HepG2 (cell line): ENCODE measurements around the gene NKPD1. TPM values are rescaled to one million over a fixed set of nuclear protein-coding genes. Genes with fewer than 3 reads are reported as not detected.

Source experiments
- ATAC-seq: fragments of 200-7000 bp; cut with Tn5 transposase; 3 replicates; pipeline ENCODE4 v1.9.1; 2020; ENCODE audit warnings: mild to moderate bottlenecking, moderate library complexity
- BruUV-seq: library from RNA; stranded (reverse); fragments of 400-500 nt; replicated peaks from 2 replicates; lab custom pipeline; 2021; lab: Mats Ljungman, UMichigan
- CTCF ChIA-PET: fragments of 300-600 bp; formaldehyde crosslinking; extraction: SDS; loops from one replicate; lab custom pipeline; 2021; ENCODE audit warnings: low total read pairs, inconsistent platforms, low intra/inter-chr PET ratio; lab: Yijun Ruan, JAX
- POLR2A ChIA-PET: fragments of 350-600 bp; sonication (Branson Sonifier 250); formaldehyde crosslinking; loops from one replicate; lab custom pipeline; 2020; ENCODE audit warnings: antibody characterized with exemption, inconsistent platforms; lab: Yijun Ruan, JAX
- DNase-seq: peaks from one replicate; pipeline ENCODE4 v3.0.0-alpha.2; 2015; ENCODE audit warnings: low spot score
- FAIRE-seq: peaks from 3 replicates; lab custom pipeline; 2011; peaks lifted over from hg19 to GRCh38; lab: Jason Lieb, UNC
- H2AFZ ChIP-seq: one replicate; pipeline ENCODE4 v1.6.1; 2011; ENCODE audit warnings: low read length, inconsistent platforms
- H3K27ac ChIP-seq: fragments of 300-600 bp; 3 replicates; pipeline ENCODE4 v1.8.0; 2011; ENCODE audit warnings: mixed run types, mild to moderate bottlenecking, mixed read lengths, low read length, inconsistent platforms; ENCODE audit not compliant: insufficient read depth; ENCODE audit errors: extremely low read length
- H3K27me3 ChIP-seq, 2 experiments: fragments of 200-600 bp in 1 of 2; 2 replicates in 1 of 2; 3 replicates in 1 of 2; pipeline versions ENCODE4 v1.6.0 to v1.8.0; 2011; ENCODE audit warnings: low read length in 2 of 2, mild to moderate bottlenecking in 2 of 2, moderate library complexity in 2 of 2, inconsistent platforms in 1 of 2; ENCODE audit not compliant: insufficient read depth in 2 of 2, control insufficient read depth in 1 of 2
- H3K36me3 ChIP-seq, 2 experiments: fragments of 200-600 bp in 1 of 2; replicated peaks in 1 of 2; 2 replicates in 1 of 2; 3 replicates in 1 of 2; pipeline versions ENCODE4 v1.5.1 to v1.8.0; 2011; ENCODE audit warnings: low read length in 2 of 2, inconsistent platforms in 1 of 2; ENCODE audit not compliant: insufficient read depth in 2 of 2, control insufficient read depth in 1 of 2
- H3K4me1 ChIP-seq: 2 replicates; pipeline ENCODE4 v1.5.1; 2012; ENCODE audit warnings: low read length, inconsistent platforms; ENCODE audit not compliant: insufficient read depth
- H3K4me2 ChIP-seq: 2 replicates; pipeline ENCODE4 v1.6.0; 2011; ENCODE audit warnings: low read depth, low read length, inconsistent platforms
- H3K4me3 ChIP-seq, 3 experiments: fragments of 200-600 bp in 1 of 3; sonication (generic), shearing (Covaris generic) in 1 of 3; replicated peaks in 1 of 3; 2 replicates each; pipeline ENCODE4 v1.5.1; 2011 to 2016; ENCODE audit warnings: low read length in 3 of 3, inconsistent platforms in 2 of 3, low read depth in 2 of 3, mild to moderate bottlenecking in 2 of 3, control low read depth in 1 of 3, mixed read lengths in 1 of 3; ENCODE audit not compliant: insufficient read depth in 1 of 3
- H3K79me2 ChIP-seq: one replicate; pipeline ENCODE4 v1.6.1; 2011; ENCODE audit warnings: low read length, inconsistent platforms; ENCODE audit not compliant: insufficient read depth
- H3K9ac ChIP-seq: 2 replicates; pipeline ENCODE4 v1.6.0; 2011; ENCODE audit warnings: mild to moderate bottlenecking, low read depth, low read length, inconsistent platforms; ENCODE audit not compliant: insufficient read depth
- H3K9me3 ChIP-seq: 2 replicates; pipeline ENCODE4 v1.5.1; 2012; ENCODE audit warnings: mild to moderate bottlenecking, low read length
- H4K20me1 ChIP-seq: 2 replicates; pipeline ENCODE4 v1.6.0; 2011; ENCODE audit warnings: inconsistent platforms, mild to moderate bottlenecking, low read length, moderate library complexity; ENCODE audit not compliant: insufficient read depth
- ERF ChIP-seq: IDR thresholded peaks from 2 replicates; pipeline ENCODE4 v1.6.1; 2018; ENCODE audit warnings: missing biosample characterization, missing genetic modification reagents
- GATAD2A ChIP-seq: IDR thresholded peaks from 2 replicates; pipeline ENCODE4 v1.6.1; 2016
- HNRNPL ChIP-seq: fragments of 200-400 bp; formaldehyde crosslinking; IDR thresholded peaks from 2 replicates; pipeline ENCODE4 v1.6.1; 2017; ENCODE audit warnings: mild to moderate bottlenecking, low read depth, low read length
- HOXA3 ChIP-seq: sonication (generic); formaldehyde crosslinking; IDR thresholded peaks from 2 replicates; pipeline ENCODE4 v1.5.0; 2020; ENCODE audit warnings: missing genetic modification reagents
- NR2F6 ChIP-seq, 2 experiments: IDR thresholded peaks; 2 replicates each; pipeline ENCODE4 v1.6.1; 2016; ENCODE audit warnings: antibody characterized with exemption in 1 of 2, mild to moderate bottlenecking in 1 of 2
- SAP130 ChIP-seq: IDR thresholded peaks from 2 replicates; pipeline ENCODE4 v1.6.1; 2016; ENCODE audit warnings: low read depth
- SKI ChIP-seq: fragments of 450-650 bp; IDR thresholded peaks from one replicate; pipeline ENCODE4 v1.6.1; 2018; ENCODE audit warnings: mild to moderate bottlenecking; ENCODE audit not compliant: partially characterized antibody
- SMC3 ChIP-seq: IDR thresholded peaks from 2 replicates; pipeline ENCODE4 v1.6.1; 2011; ENCODE audit warnings: low read length, improper control_type of control experiment
- SP5 ChIP-seq: IDR thresholded peaks from 2 replicates; pipeline ENCODE4 v1.6.1; 2016; ENCODE audit warnings: low read depth, borderline replicate concordance
- TBX2 ChIP-seq: sonication (generic); formaldehyde crosslinking; IDR thresholded peaks from 2 replicates; pipeline ENCODE4 v1.5.0; 2020; ENCODE audit warnings: missing genetic modification reagents, mild to moderate bottlenecking, borderline replicate concordance
- ZEB1 ChIP-seq: IDR thresholded peaks from 2 replicates; pipeline ENCODE4 v1.6.1; 2012; ENCODE audit warnings: mild to moderate bottlenecking, low read depth, inconsistent platforms; ENCODE audit not compliant: insufficient replicate concordance
- ZNF230 ChIP-seq: sonication (generic); formaldehyde crosslinking; IDR thresholded peaks from 2 replicates; pipeline ENCODE4 v1.4.0; 2020; ENCODE audit warnings: mild to moderate bottlenecking, missing genetic modification reagents
- ZNF44 ChIP-seq: sonication (generic); formaldehyde crosslinking; IDR thresholded peaks from 2 replicates; pipeline ENCODE4 v1.5.1; 2020; ENCODE audit warnings: mild to moderate bottlenecking, missing genetic modification reagents
- ZNF564 ChIP-seq: sonication (generic); formaldehyde crosslinking; IDR thresholded peaks from 2 replicates; pipeline ENCODE4 v1.8.1; 2023; ENCODE audit warnings: mild to moderate bottlenecking, missing genetic modification reagents
- ZNF652 ChIP-seq: IDR thresholded peaks from 2 replicates; pipeline ENCODE4 v1.6.1; 2016; ENCODE audit warnings: low read depth, borderline replicate concordance
- WGBS: methylation state at CpG from one replicate; pipeline ENCODE4 v1.1.6; 2017; ENCODE audit warnings: low lambda C conversion rate; 5-methylcytosine and 5-hydroxymethylcytosine counted together
- in situ Hi-C: cut with HindIII; loops from 2 replicates; pipeline ENCODE4 v1.10.0; 2017; ENCODE audit warnings: low pct_unique_long_range_greater_than_20kb; ENCODE audit not compliant: extremely low pct_ligation_motif_present
- intact Hi-C: fragments of 100-400 bp; cut with micrococcal nuclease; formaldehyde crosslinking; loops from one replicate; pipeline ENCODE4 v1.10.0; 2022; ENCODE audit not compliant: unreplicated experiment
- polyA plus RNA-seq, 8 experiments: library from polyadenylated mRNA; depleted of rRNA in 3 of 8; stranded (reverse) in 7 of 8; unstranded in 1 of 8; fragments of >200 nt; fragmentation: Illumina TruSeq in 4 of 8; extraction: Trizol in 4 of 8; gene quantifications; 2 replicates each; pipeline versions ENCODE4 v1.2.1 to v1.2.3, GENCODE V29; 2011 to 2016; ENCODE audit warnings: low read depth in 4 of 8, missing spikeins in 1 of 8, mixed read lengths in 1 of 8; ENCODE audit not compliant: insufficient read depth in 1 of 8
- total RNA-seq, 5 experiments: library from RNA; depleted of rRNA; stranded (reverse); fragments of >200 nt; fragmentation: Illumina TruSeq; extraction: Trizol; gene quantifications; 2 replicates each; pipeline ENCODE4 v1.2.3, GENCODE V29; 2016; ENCODE audit warnings: low read depth in 1 of 5
- TF ChIP-seq, protein P1 (sequence below): sonication (generic); formaldehyde crosslinking; IDR thresholded peaks from 2 replicates; pipeline ENCODE4 v1.5.1; 2020; ENCODE audit warnings: mild to moderate bottlenecking, missing genetic modification reagents, moderate library complexity
- TF ChIP-seq, protein P2 (sequence below): sonication (generic); formaldehyde crosslinking; IDR thresholded peaks from 2 replicates; pipeline ENCODE4 v1.4.0; 2020; ENCODE audit warnings: missing genetic modification reagents
- TF ChIP-seq, protein P3 (sequence below): sonication (generic); formaldehyde crosslinking; conservative IDR thresholded peaks from 2 replicates; pipeline ENCODE4 v1.4.0; 2020; ENCODE audit warnings: mild to moderate bottlenecking, missing genetic modification reagents, moderate library complexity

The NKPD1 gene
- total and polyA plus RNA-seq, 2 of the 13 experiments (the other 11 are each of a cell fraction or from before 2014, with no cell fraction given) = 0.03 TPM; not detected in 1

DNA sequence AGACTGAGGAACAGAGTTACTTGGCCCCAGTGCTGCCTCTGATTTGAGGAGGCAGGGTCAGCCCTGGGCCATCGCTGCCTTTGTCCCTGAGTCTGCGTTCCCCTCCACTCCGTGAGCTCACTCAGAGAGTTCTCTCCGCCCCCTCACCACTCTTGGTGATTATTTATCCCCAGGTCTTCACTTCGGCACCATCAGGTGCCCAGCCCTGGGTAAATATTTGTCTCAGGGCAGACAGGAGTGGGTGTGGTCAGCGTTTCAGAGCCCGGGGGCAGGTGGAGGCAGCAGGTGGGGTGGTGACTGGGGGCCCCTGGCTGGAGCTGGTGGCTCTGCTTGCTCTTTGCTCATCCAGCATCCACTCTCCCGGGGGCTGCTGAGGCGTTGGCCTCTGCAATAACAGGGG, 47.2 kb downstream of the NKPD1 start:
- H3K36me3 ChIP-seq = peaks cover 0 to 11% of the 10 kb centered on the region in 2 experiments; a peak in 1 of 5 replicates
- H3K27me3 ChIP-seq = no peaks in the 10 kb centered on the region
- no TSS peak for BruUV-seq
- ChIA-PET CTCF (no interaction called here), POLR2A (interaction anchor here (0.9 to 1.4 kb wide), 6 partner anchors 11 to 41 kb away, joined by 3 to 5 read pairs (median 3); no protein-coding TSS in a partner anchor)
- in situ Hi-C loops = no loop called here
- H3K9me3 ChIP-seq = no peaks in the 10 kb centered on the region
- peak overlapping the region; percentile 64 for H3K4me2 ChIP-seq
- ATAC-seq = peak; percentile 61
- H3K4me3 ChIP-seq = peak overlapping the region in 1 of 3 experiments; percentile 27; a peak in 1 of 6 replicates
- no peak overlapping the region for H3K9ac ChIP-seq
- intact Hi-C loops = no loop called here
- H3K4me1 ChIP-seq = peaks cover 37% of the 10 kb centered on the region
- DNase-seq = peak; percentile 66
- H2AFZ ChIP-seq = no peak overlapping the region
- peaks cover 19% of the 10 kb centered on the region for H4K20me1 ChIP-seq
- 31% methylated on average over 6 of the region's 9 CpGs for WGBS
- H3K79me2 ChIP-seq = peaks cover 90% of the 10 kb centered on the region
- FAIRE-seq = peak; percentile 50
- H3K27ac ChIP-seq = peak overlapping the region; percentile 14
- peak; percentile 56 for TF ChIP-seq SP5 (CRISPR knock-in tag)
- TF ChIP-seq ZNF44 (CRISPR knock-in tag) = no peak
- no peak for TF ChIP-seq SMC3
- 0 out of 2 replicates have a peak, but pooled peaks have one; percentile 29 for TF ChIP-seq ZNF230 (CRISPR knock-in tag)
- TF ChIP-seq ZNF564 (CRISPR knock-in tag) = no peak
- 0 out of 2 replicates have a peak, but pooled peaks have one; percentile 44 for TF ChIP-seq HNRNPL
- TF ChIP-seq ZNF652 (CRISPR knock-in tag) = no peak
- TF ChIP-seq, protein P1, sequence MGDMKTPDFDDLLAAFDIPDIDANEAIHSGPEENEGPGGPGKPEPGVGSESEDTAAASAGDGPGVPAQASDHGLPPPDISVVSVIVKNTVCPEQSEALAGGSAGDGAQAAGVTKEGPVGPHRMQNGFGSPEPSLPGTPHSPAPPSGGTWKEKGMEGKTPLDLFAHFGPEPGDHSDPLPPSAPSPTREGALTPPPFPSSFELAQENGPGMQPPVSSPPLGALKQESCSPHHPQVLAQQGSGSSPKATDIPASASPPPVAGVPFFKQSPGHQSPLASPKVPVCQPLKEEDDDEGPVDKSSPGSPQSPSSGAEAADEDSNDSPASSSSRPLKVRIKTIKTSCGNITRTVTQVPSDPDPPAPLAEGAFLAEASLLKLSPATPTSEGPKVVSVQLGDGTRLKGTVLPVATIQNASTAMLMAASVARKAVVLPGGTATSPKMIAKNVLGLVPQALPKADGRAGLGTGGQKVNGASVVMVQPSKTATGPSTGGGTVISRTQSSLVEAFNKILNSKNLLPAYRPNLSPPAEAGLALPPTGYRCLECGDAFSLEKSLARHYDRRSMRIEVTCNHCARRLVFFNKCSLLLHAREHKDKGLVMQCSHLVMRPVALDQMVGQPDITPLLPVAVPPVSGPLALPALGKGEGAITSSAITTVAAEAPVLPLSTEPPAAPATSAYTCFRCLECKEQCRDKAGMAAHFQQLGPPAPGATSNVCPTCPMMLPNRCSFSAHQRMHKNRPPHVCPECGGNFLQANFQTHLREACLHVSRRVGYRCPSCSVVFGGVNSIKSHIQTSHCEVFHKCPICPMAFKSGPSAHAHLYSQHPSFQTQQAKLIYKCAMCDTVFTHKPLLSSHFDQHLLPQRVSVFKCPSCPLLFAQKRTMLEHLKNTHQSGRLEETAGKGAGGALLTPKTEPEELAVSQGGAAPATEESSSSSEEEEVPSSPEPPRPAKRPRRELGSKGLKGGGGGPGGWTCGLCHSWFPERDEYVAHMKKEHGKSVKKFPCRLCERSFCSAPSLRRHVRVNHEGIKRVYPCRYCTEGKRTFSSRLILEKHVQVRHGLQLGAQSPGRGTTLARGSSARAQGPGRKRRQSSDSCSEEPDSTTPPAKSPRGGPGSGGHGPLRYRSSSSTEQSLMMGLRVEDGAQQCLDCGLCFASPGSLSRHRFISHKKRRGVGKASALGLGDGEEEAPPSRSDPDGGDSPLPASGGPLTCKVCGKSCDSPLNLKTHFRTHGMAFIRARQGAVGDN (CRISPR knock-in tag) = peak; percentile 47; the same call in 1 of the 2 replicates
- TF ChIP-seq SKI = no peak
- peak; percentile 37; the same call in 1 of the 2 replicates for TF ChIP-seq TBX2 (CRISPR knock-in tag)
- TF ChIP-seq NR2F6 (IDR thresholded peaks at IDR 0.05) = no peak
- no peak for TF ChIP-seq NR2F6 (CRISPR knock-in tag; IDR thresholded peaks at IDR 0.05)
- TF ChIP-seq, protein P2, sequence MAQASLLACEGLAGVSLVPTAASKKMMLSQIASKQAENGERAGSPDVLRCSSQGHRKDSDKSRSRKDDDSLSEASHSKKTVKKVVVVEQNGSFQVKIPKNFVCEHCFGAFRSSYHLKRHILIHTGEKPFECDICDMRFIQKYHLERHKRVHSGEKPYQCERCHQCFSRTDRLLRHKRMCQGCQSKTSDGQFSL = no peak
- peak; percentile 54 for TF ChIP-seq SAP130
- peak; percentile 71 for TF ChIP-seq ZEB1
- no peak for TF ChIP-seq ERF
- no peak for TF ChIP-seq HOXA3 (CRISPR knock-in tag)
- TF ChIP-seq GATAD2A (CRISPR knock-in tag) = 0 out of 2 replicates have a peak, but pooled peaks have one; percentile 12
- TF ChIP-seq, protein P3, sequence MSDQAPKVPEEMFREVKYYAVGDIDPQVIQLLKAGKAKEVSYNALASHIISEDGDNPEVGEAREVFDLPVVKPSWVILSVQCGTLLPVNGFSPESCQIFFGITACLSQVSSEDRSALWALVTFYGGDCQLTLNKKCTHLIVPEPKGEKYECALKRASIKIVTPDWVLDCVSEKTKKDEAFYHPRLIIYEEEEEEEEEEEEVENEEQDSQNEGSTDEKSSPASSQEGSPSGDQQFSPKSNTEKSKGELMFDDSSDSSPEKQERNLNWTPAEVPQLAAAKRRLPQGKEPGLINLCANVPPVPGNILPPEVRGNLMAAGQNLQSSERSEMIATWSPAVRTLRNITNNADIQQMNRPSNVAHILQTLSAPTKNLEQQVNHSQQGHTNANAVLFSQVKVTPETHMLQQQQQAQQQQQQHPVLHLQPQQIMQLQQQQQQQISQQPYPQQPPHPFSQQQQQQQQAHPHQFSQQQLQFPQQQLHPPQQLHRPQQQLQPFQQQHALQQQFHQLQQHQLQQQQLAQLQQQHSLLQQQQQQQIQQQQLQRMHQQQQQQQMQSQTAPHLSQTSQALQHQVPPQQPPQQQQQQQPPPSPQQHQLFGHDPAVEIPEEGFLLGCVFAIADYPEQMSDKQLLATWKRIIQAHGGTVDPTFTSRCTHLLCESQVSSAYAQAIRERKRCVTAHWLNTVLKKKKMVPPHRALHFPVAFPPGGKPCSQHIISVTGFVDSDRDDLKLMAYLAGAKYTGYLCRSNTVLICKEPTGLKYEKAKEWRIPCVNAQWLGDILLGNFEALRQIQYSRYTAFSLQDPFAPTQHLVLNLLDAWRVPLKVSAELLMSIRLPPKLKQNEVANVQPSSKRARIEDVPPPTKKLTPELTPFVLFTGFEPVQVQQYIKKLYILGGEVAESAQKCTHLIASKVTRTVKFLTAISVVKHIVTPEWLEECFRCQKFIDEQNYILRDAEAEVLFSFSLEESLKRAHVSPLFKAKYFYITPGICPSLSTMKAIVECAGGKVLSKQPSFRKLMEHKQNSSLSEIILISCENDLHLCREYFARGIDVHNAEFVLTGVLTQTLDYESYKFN = peak; percentile 44; the same call in 1 of the 2 replicates
